GM19099 (cell line): ENCODE measurements around the gene TRPM3.

Experiments used
- POLR2A ChIP-seq: IDR thresholded peaks from 3 replicates; pipeline ENCODE4 v1.6.1; 2011; ENCODE audit warnings: low read depth; ENCODE audit not compliant: insufficient read length; ENCODE audit errors: extremely low read depth

The TRPM3 gene

DNA sequence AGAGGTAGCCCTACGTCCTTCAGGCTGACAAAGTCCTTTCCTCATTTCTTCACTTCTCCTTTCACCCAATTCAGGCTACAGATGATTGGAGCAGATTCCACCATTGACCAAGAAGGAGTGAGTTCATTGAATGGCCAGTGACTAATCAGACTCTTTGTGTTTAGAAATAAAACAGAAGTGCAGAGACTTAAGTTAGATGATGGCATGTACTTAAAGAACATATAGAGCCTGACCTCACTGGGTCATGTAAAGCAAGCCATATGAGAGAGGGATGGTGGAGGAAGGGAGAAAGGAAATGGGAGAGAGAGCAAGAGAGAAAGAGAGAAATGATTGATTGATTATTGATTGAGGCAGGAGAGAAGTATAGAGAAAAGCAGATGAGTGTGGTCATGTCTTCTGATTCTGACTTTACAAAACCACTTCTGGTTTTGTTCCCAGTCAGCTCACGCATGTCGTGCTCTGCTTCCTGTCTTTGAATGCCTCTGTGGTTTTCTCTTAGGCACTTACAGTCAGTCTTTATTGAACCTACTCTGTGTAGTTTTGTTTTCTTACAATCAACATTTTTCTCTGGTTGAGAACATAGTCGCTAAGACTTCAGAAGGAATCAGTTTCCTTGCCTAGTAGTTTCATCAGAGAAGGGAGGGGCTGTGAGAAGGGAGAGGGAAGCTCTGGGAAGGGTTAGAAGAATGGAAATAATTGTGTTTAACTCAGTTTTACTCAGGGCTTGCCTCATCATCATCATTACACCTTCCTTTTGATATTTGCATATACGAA lies 557.8 kb downstream of the TRPM3 start:
- no peak for TF ChIP-seq POLR2A

DNA sequence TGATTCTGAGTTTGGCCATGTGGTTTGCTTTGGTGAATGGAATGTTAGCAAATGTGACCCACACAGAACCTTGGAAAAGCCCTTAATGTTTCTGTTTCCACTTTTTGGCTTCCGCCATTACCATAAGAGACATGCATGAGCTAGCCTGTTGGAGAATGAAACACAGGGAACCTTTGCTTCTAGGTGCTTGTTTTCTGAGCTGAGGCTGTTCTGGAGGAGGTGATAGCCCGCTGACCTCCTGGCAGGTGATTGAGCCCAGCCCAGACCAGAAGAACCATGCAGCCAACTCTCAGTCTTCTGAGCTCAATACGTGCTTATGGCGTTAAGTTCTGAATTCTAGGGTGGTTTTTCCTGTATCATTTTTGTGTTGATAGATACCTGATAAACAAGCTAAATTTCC lies 558.4 kb downstream of the TRPM3 start:
- no peak for TF ChIP-seq POLR2A

DNA sequence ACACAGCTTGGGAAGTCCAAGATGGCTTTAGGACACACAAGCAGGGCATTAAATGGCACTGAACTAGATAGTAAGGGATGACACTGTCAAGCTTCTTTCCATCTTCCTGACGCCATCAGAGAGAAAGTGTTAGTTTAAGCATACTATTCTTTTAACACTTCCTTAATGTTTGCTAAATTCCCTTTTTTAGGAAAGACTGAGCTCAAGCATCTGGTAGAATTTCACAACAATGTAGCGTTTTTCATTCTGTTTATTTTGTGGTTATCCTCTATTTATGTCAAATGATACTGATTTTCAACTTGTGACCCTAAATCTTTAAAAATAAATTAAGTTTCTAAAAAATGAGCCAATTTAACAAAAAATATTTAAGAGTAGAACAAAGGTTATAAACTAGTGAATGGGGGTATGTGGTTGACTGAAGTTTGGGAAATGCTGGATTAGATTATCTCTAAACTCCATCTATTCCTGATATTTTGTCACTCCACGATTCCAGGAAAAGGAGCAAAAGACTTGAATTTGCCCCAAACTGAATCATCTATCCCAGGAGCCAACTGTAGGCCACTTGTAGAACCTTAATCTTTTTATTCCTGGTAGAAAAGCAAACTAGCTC lies 559.5 kb downstream of the TRPM3 start:
- TF ChIP-seq POLR2A: no peak

DNA sequence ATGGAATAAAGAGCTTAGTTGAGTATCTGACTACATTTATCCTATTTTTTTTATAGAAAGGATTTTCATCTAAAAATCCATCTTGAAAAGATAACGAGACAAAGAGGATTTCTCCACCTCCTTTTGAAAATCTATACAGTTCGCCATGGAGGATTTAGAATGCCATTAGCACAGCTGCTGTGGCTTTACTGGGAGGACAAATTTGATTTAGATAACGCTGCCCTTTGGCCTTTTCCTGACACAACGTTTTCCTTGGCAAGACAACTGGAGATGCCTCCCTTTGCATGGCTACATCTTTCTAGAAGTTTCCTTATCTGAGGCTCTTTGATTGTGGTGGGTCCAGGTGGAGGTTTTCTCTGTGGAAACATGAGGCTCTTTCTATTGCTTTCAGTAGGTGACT lies 560.3 kb downstream of the TRPM3 start:
- no peak for TF ChIP-seq POLR2A

DNA sequence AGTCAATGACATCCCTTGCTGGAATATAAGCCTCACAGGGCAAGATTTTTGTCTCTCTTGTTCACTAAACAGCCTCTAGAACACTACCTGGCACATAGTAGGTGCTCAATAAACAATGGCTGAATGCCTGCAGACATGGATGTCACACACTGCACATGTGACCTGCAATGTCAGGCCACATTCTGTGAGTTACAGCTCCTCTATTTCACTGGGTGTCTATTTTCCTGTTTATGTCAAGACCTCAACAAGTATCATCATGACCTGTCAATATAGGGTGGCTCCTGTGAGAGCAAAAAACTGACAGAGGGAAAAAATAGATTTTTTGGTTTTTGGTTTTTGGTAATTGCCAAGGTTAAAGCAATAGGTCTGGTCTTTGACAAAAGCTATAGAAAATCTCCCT lies 562.3 kb downstream of the TRPM3 start:
- no peak for TF ChIP-seq POLR2A

DNA sequence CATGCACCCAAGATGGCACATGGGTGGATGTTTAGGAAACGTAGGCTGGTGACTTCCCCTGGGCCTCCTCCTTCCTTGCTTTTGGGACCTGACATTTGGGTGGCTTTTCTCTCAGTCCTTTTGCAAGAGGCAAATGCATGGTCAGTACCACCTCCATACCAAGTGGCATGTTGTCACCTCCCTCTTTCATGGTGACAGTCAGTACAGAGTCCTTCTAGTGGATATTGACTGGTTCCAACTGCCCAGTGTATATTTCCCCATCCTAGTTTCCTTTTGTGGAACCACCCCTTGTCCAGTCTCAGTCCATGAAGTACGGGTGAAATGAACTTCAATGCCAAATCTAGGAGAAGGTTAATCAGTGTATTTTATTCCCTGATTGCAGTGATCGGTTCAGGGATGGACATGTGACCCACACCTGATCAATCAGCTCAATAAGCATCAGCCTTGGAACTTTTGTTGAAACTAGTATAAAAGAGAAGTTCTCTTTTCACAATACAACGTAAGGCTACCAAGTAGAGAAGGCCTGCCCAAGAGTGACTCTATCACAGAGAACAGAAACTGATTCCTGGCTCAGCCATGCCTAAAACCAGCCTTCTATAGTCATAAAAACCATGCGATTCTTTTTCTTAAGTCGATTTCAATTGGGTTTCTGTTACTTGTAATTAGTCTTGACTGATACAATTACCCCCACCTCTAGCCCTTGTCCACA lies 563.6 kb downstream of the TRPM3 start:
- TF ChIP-seq POLR2A: no peak

DNA sequence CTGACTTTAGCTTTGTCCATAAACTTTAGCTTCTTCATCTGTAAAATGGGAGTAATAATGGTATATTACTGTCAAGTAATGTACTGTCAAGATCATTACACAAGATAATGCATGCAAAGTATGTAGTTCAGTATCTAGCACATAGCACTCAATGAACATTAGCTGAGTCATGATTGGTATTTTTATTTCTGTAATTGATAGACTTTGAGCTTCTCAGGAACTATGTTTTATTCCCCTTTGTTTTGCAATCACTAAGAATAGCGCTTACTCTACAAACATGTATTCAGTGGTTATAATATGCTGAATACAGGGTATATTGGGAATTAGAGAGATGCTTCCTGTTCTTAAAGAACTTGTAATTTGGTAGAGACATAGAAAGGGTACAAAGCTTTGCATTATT lies 564.6 kb downstream of the TRPM3 start:
- TF ChIP-seq POLR2A: no peak

DNA sequence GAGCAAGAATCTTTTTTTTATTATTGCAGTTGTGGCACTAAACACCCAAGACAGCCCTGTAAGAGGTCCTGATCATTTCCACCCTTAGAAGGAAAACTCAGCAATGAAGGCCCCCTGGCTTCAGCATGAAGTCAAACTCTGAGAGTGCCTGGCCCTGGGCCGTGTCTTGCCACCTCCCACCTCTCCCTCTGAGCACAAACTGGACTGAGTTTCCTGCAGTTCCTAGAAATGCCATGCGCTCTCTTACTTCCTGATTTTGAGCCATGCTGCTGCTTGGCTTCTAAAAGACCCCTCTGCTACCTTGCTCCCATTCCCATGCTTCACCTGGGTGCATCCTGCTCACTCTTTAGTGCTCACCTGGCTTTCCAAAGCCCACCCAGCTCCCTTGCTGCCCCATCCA lies 566.5 kb downstream of the TRPM3 start:
- no peak for TF ChIP-seq POLR2A

DNA sequence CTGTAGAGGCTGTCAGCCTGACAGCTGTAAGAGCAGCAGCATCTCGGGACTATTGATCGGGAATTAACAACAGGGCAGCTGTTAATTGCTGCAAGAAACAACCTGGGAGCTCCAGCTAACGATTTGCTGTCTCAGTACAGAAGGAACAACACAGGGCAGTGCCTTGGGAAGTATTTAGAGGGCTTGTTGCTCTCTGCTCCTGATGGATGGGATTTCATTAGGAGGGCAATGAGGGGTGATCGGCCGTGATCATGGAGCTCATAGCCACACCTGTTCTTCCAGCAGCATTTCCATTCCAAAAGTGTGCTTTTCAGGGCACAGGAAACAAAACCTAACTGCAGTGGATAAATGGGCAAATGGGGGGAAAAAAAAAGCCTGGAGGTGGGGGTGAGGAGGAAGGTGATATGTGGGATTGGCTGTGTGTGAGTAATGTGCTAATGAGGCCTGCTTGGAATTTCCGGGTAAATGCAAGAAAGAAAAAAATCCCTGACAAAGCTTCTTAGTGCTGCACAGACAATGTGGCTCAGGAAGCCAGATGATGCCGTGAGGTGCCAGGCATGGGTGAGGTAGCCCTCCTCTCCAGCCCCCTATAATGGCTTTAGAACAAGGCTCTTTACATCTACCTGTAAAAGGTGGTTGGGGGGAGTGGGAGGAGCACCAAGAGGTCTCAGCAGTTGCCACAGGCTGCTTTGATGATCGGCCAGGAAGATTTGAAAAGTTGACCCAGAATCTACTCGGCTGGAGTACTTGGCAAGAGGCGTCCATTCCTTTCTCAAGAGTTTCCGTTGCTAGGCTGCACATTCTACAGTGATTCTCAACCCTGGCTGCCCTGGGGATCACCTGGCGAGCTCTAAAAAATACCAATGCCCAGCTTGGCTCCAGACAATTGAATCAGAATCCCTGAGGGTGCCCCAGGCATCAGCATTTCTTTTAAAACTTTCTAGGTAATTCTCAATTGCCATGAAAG lies 567.4 kb downstream of the TRPM3 start:
- TF ChIP-seq POLR2A: no peak

DNA sequence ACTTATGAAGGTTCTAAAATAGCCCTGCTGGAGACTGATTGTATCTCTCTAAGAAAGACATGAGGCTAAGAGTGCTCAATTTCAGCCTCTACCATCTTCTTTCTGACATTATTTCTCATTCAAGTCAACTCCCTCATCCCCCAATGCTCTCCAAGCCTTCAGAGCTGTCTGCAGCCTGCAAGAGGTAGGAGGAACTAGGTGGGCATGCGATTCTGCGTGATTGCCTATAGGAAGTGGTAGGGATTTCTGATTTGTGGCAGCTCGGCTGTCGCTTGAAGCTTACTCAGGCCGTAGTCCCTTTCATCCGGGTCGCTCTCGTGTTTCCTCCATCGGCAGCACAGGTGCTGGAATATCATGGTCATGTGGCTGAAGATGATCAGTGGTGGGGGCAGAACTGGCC lies 568.9 kb downstream of the TRPM3 start:
- no peak for TF ChIP-seq POLR2A

DNA sequence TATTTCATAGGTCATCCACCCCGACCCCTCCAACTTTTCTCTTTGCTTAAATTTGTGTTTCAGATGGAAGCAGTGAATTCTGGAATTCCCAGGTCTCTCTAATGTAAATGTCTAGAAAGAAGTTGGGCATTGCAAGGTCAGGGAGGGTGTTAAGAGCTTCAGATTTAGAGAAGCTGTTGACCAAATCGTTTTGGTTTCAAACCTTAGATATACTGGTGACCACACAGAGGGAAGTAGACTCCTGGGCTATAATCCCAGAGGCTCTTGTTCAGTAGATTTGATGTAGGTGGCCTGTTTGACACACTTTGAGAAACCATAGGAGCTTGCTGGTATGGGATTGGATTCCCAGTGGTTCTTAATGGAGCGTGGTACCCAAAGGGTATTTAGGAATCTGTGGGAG lies 569.6 kb downstream of the TRPM3 start:
- TF ChIP-seq POLR2A: no peak

DNA sequence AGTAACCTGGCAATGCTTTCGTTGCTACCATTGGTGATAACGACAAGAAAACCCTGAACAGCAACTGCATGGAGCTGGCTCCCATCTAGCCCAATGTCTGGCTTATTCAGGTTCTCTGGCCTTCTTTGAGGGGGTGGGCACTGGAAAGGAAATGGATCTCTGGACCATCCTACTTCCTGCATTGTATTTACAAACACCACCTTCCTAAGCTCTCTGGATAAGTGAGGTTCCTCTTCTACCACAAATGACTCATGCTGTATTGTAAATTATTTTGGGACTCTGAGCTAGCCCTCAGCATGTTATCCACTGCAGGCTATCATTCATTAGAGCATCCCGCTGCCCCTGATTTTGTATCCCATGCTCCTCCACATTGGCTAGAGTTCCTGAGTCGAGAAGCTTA lies 570.0 kb downstream of the TRPM3 start:
- TF ChIP-seq POLR2A: no peak

DNA sequence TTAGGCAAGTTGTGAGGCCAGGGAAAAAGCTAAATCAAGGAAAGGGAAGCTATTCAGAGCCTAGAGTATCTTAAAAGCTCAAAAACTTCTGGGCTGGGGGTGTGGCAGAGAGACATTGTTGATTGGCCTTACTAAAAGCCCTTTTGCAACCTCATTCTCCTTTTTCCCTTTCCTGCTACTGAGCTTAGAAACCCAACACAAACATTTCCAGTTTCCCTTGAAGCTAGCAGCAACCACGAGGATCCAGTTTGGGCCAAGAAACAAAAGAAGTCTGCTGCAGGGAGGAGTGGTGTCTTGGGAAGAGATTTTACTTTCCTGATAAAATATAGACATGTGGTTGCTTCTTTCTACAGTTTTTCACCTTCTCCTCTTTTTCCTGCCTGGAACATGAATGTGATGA lies 571.5 kb downstream of the TRPM3 start:
- no peak for TF ChIP-seq POLR2A

DNA sequence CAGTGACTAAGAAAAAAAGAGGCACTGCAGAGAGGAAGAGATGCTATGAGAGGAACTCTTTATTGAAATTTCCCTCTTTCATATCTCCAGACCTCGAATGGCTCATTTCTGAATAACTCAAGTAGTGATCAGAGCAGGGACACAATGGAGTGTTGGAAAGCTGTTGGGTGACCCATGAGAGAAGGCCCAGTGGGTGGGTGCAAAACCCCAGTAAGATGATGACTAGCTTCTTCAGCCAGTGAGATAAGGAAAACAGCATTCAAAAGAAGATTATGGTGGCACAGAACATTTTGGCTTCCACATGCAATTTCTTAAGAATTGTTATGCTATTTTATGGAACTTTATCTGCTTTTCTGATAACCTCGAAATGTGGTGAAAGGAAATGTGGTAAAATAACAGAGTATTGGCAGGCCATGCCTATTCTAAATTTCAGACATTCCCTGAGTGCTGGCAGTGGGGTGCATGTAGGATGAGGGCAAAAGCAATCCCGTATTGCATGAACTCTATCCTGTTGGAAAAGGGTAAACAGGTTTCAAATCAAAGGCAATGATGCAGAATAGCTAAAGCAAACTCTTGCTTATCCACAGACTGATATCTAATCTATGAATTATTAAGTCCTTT lies 579.0 kb downstream of the TRPM3 start:
- TF ChIP-seq POLR2A: no peak

DNA sequence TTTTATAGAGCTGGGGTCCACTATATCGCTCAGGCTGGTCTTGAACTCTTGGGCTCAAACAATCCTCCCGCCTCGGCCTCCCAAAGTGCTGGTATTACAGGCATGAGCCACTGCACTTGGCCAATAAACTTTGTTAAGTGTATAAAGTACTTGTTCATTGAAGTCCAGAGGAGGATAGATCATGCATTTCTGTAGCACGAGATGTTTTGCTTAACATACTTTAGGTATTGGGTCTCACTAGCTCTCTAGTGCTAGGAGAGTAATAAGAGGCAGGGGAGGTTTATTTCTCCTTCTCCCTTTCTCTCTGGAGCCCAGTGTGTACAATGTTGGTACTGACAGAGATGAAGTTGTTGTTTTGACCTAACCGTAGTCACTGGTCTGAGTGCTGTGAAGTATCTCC lies 581.4 kb downstream of the TRPM3 start:
- no peak for TF ChIP-seq POLR2A

DNA sequence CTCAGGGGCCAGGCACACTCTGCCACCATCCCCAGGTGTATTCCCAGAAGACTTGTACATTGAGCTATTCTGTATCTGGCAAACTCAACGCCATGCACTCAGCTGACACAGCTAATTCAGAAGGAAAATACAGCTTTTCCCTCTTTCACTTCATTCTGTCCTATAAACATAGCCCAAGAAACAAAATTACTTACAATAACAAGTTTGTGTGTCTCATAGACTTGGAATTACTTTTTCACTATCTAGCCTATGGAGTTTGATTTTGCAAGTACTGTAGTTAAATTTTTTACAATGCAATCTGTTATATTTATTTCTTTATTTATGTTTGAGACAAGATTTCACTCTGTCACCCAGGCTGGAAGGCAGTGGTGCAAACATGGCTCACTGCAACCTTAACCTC lies 581.9 kb downstream of the TRPM3 start:
- TF ChIP-seq POLR2A: no peak
